GM23338 (cell line): ENCODE measurements around the gene DRC3. TPM values are rescaled to one million over a fixed set of nuclear protein-coding genes. Genes with fewer than 3 reads are reported as not detected.
A peak's percentile ranks its signal among the peaks of the same experiment; 100 is the strongest.
"Not testable (repeated sequence)": the region's sequence is repeated elsewhere in the genome, so short reads cannot be mapped to it uniquely, and the experiment has no call there.

Source experiments
- ATAC-seq: fragments of 200-7000 bp; cut with Tn5 transposase; 3 replicates; pipeline ENCODE4 v1.9.1; 2020
- DNase-seq: peaks from one replicate; pipeline ENCODE4 v3.0.0-alpha.2; 2015; ENCODE audit warnings: low spot score
- H2AFZ ChIP-seq: fragments of 200-600 bp; sonication (generic); 2 replicates; pipeline ENCODE4 v1.8.0; 2016; ENCODE audit warnings: antibody characterized with exemption, mild to moderate bottlenecking, moderate library complexity
- H3F3A ChIP-seq: fragments of 200-600 bp; sonication (generic); replicated peaks from 2 replicates; pipeline ENCODE4 v1.8.0; 2017; ENCODE audit warnings: antibody characterized with exemption, mixed run types, low read depth
- H3K27ac ChIP-seq: fragments of 200-600 bp; sonication (generic); 2 replicates; pipeline ENCODE4 v1.6.1; 2016; ENCODE audit warnings: low read depth
- H3K27me3 ChIP-seq: fragments of 200-600 bp; sonication (generic); 2 replicates; pipeline ENCODE4 v1.8.0; 2016; ENCODE audit warnings: mild to moderate bottlenecking, mixed run types, moderate library complexity; ENCODE audit not compliant: insufficient read depth
- H3K36me3 ChIP-seq: fragments of 200-600 bp; sonication (generic); 2 replicates; pipeline ENCODE4 v1.8.0; 2016; ENCODE audit warnings: mild to moderate bottlenecking; ENCODE audit not compliant: insufficient read depth
- H3K4me1 ChIP-seq: fragments of 200-600 bp; sonication (generic); 2 replicates; pipeline ENCODE4 v1.8.0; 2016; ENCODE audit warnings: mild to moderate bottlenecking, moderate library complexity; ENCODE audit not compliant: insufficient read depth
- H3K4me2 ChIP-seq: fragments of 200-600 bp; sonication (generic); 2 replicates; pipeline ENCODE4 v1.7.1; 2017; ENCODE audit warnings: mixed run types
- H3K4me3 ChIP-seq: fragments of 200-600 bp; sonication (generic); 2 replicates; pipeline ENCODE4 v1.6.1; 2016; ENCODE audit warnings: mixed run types
- H3K79me2 ChIP-seq: fragments of 200-600 bp; sonication (generic); replicated peaks from 2 replicates; pipeline ENCODE4 v1.8.0; 2017; ENCODE audit warnings: mild to moderate bottlenecking; ENCODE audit not compliant: insufficient read depth
- H3K9me2 ChIP-seq: fragments of 200-600 bp; sonication (generic); 2 replicates; pipeline ENCODE4 v1.8.0; 2017; ENCODE audit not compliant: insufficient read depth
- H4K20me1 ChIP-seq: fragments of 200-600 bp; sonication (generic); replicated peaks from 2 replicates; pipeline ENCODE4 v1.8.0; 2017; ENCODE audit warnings: mild to moderate bottlenecking; ENCODE audit not compliant: insufficient read depth
- H3K27ac Mint-ChIP-seq: 2 replicates; pipeline ENCODE4 v1.8.0; 2020; ENCODE audit warnings: inconsistent platforms, mild to moderate bottlenecking, moderate library complexity, mixed read lengths
- H3K27me3 Mint-ChIP-seq: 3 replicates; pipeline ENCODE4 v1.8.0; 2022; ENCODE audit warnings: low read depth, mild to moderate bottlenecking, moderate library complexity, mixed read lengths, inconsistent platforms; ENCODE audit not compliant: insufficient read depth, poor library complexity
- H3K36me3 Mint-ChIP-seq: 3 replicates; pipeline ENCODE4 v1.8.0; 2021; ENCODE audit warnings: low read depth, mild to moderate bottlenecking, inconsistent platforms, moderate library complexity, mixed read lengths
- H3K4me1 Mint-ChIP-seq: 3 replicates; pipeline ENCODE4 v1.8.0; 2020; ENCODE audit warnings: mild to moderate bottlenecking, inconsistent platforms, mixed read lengths
- H3K4me3 Mint-ChIP-seq: 3 replicates; pipeline ENCODE4 v1.8.0; 2021; ENCODE audit warnings: moderate library complexity, mild to moderate bottlenecking, inconsistent platforms, mixed read lengths
- H3K9me3 Mint-ChIP-seq: 3 replicates; pipeline ENCODE4 v1.8.0; 2020; ENCODE audit warnings: moderate library complexity, mild to moderate bottlenecking, inconsistent platforms, mixed read lengths
- CREB1 ChIP-seq: fragments of 250-450 bp; sonication (Bioruptor Pico); IDR thresholded peaks from 2 replicates; pipeline ENCODE4 v1.5.0; 2020; ENCODE audit warnings: low read depth, mild to moderate bottlenecking, moderate library complexity
- CTCF ChIP-seq, 2 experiments: fragments of 200-600 bp in 1 of 2; sonication (generic) in 1 of 2; conservative IDR thresholded peaks; 2 replicates each; pipeline versions ENCODE4 v1.5.1 to v1.6.1; 2016 to 2017; ENCODE audit warnings: antibody characterized with exemption in 2 of 2, low read depth in 2 of 2, mild to moderate bottlenecking in 2 of 2, moderate library complexity in 1 of 2
- ETS1 ChIP-seq: IDR thresholded peaks from 2 replicates; pipeline ENCODE4 v1.6.1; 2016; ENCODE audit warnings: antibody characterized with exemption
- EZH2 ChIP-seq: fragments of 200-600 bp; sonication (generic); IDR thresholded peaks from one replicate; pipeline ENCODE4 v1.8.0; 2017; ENCODE audit warnings: antibody characterized with exemption, mild to moderate bottlenecking, low read depth; ENCODE audit not compliant: unreplicated experiment
- EZH2phosphoT487 ChIP-seq: fragments of 200-600 bp; sonication (generic); IDR thresholded peaks from one replicate; pipeline ENCODE4 v1.8.1; 2018; ENCODE audit warnings: antibody characterized with exemption; ENCODE audit not compliant: unreplicated experiment
- POLR2AphosphoS5 ChIP-seq: IDR thresholded peaks from 2 replicates; pipeline ENCODE4 v1.6.1; 2016; ENCODE audit warnings: antibody characterized with exemption, low read depth
- STAT1 ChIP-seq: IDR thresholded peaks from one replicate; pipeline ENCODE4 v1.6.1; 2016; ENCODE audit warnings: antibody characterized with exemption; ENCODE audit not compliant: unreplicated experiment
- ZNF331 ChIP-seq: fragments of 250-450 bp; sonication (Bioruptor Pico); IDR thresholded peaks from 2 replicates; pipeline ENCODE4 v1.5.0; 2020; ENCODE audit warnings: low read depth, mild to moderate bottlenecking, moderate library complexity
- polyA plus RNA-seq: library from polyadenylated mRNA; unstranded; fragments of >200 nt; fragmentation: Nextera tagmentation; extraction: Ambion mirVana; gene quantifications from 2 replicates; pipeline ENCODE4 v1.2.1, GENCODE V29; 2016
- total RNA-seq: library from RNA; depleted of rRNA; stranded (reverse); fragments of >200 nt; shearing (Covaris generic); gene quantifications from 2 replicates; pipeline ENCODE4 v1.2.3, GENCODE V29; 2014

Gene DRC3
- total and polyA plus RNA-seq, 2 experiments from 2014 or later = 1.1 TPM; not detected in 1

- no peaks in the 10 kb centered on the region for H3K79me2 ChIP-seq
- H3K27ac Mint-ChIP-seq = no peak overlapping the region
- no peak for DNase-seq
These were observed 34.1 kb upstream of the DRC3 start for GRCh38 chr17:17938388-17939107.

GRCh38 chr17:17939941-17940340 is 32.7 kb upstream of the DRC3 start:
- not testable (repeated sequence) for H3F3A ChIP-seq, H3K9me2 ChIP-seq, H3K27ac ChIP-seq, H3K4me3 Mint-ChIP-seq, H3K4me3 ChIP-seq, H4K20me1 ChIP-seq, H3K4me2 ChIP-seq, ATAC-seq, H3K27me3 ChIP-seq, H2AFZ ChIP-seq, H3K79me2 ChIP-seq, H3K36me3 Mint-ChIP-seq, H3K36me3 ChIP-seq, H3K9me3 Mint-ChIP-seq, H3K27me3 Mint-ChIP-seq, DNase-seq, H3K27ac Mint-ChIP-seq
- H3K4me1 Mint-ChIP-seq = peaks cover 23% of the 10 kb centered on the region
- H3K4me1 ChIP-seq = peaks cover 36% of the 10 kb centered on the region

More at GRCh38 chr17:17938388-17939107, 34.1 kb upstream of the DRC3 start:
- Mint-ChIP-seq H3K36me3 (no peaks in the 10 kb centered on the region), H3K27me3 (peaks cover 4% of the 10 kb centered on the region), H3K9me3 (no peaks in the 10 kb centered on the region), H3K4me3 (no peak overlapping the region), H3K4me1 (peaks cover 19% of the 10 kb centered on the region)
- Histone ChIP-seq H3K36me3 (no peaks in the 10 kb centered on the region), H3K9me2 (no peaks in the 10 kb centered on the region), H4K20me1 (no peaks in the 10 kb centered on the region), H3K27ac (no peak overlapping the region), H3K4me3 (no peak overlapping the region), H2AFZ (no peak overlapping the region), H3K4me1 (peaks cover 22% of the 10 kb centered on the region), H3F3A (no peaks in the 10 kb centered on the region), H3K27me3 (no peaks in the 10 kb centered on the region), H3K4me2 (no peak overlapping the region)
- TF ChIP-seq CTCF (conservative IDR thresholded peaks at IDR 0.05; ENCODE audit: low read depth in 2 of 2) (no peak), ZNF331 (CRISPR knock-in tag) (no peak), EZH2phosphoT487 (no peak)
- ATAC-seq = no peak

GRCh38 chr17:17940441-17940911 is 32.2 kb upstream of the DRC3 start:
- Histone ChIP-seq H3F3A (no peaks in the 10 kb centered on the region), H3K27ac (no peak overlapping the region), H3K9me2 (no peaks in the 10 kb centered on the region), H3K4me2 (peak overlapping the region; percentile 9; the same call in 1 of the 2 replicates), H2AFZ (no peak overlapping the region), H3K79me2 (no peaks in the 10 kb centered on the region), H4K20me1 (no peaks in the 10 kb centered on the region), H3K4me1 (peaks cover 36% of the 10 kb centered on the region), H3K4me3 (no peak overlapping the region), H3K27me3 (no peaks in the 10 kb centered on the region), H3K36me3 (no peaks in the 10 kb centered on the region)
- Mint-ChIP-seq H3K27me3 (peaks cover 4% of the 10 kb centered on the region), H3K36me3 (no peaks in the 10 kb centered on the region), H3K4me1 (peaks cover 23% of the 10 kb centered on the region), H3K27ac (no peak overlapping the region), H3K9me3 (no peaks in the 10 kb centered on the region), H3K4me3 (no peak overlapping the region)
- DNase-seq (no peak), ATAC-seq (no peak)
- no peak for TF ChIP-seq EZH2
- no peak for TF ChIP-seq CREB1 (CRISPR knock-in tag)
- no peak for TF ChIP-seq EZH2phosphoT487
- TF ChIP-seq CTCF (conservative IDR thresholded peaks at IDR 0.05; ENCODE audit: low read depth in 2 of 2) = no peak
- no peak for TF ChIP-seq STAT1
- TF ChIP-seq POLR2AphosphoS5 = no peak
- no peak for TF ChIP-seq ETS1
